Fibroblast of upper back skin (primary cell): ENCODE results near the gene RDM1.
A peak's percentile ranks its signal among the peaks of the same experiment; 100 is the strongest.
"Not testable (repeated sequence)": the region's sequence is repeated elsewhere in the genome, so short reads cannot be mapped to it uniquely, and the experiment has no call there.

Experiments used
- DNase-seq: peaks from one replicate; pipeline ENCODE4 v3.0.0-alpha.2; 2013

Gene RDM1

GRCh38 chr17:35897772-35898171 lies 32.8 kb downstream of the RDM1 start:
- DNase-seq: not testable (repeated sequence)

- no peak for DNase-seq
Observed at GRCh38 chr17:35895636-35896587, 34.7 kb downstream of the RDM1 start.

GRCh38 chr17:35894206-35894605 lies 36.4 kb downstream of the RDM1 start:
- no peak for DNase-seq

- no peak for DNase-seq
Observed at GRCh38 chr17:35893751-35894150, 36.8 kb downstream of the RDM1 start.

- peak; percentile 31 for DNase-seq
Observed at GRCh38 chr17:35892091-35893035, 38.2 kb downstream of the RDM1 start.

- no peak for DNase-seq
Observed at GRCh38 chr17:35891269-35891668, 39.3 kb downstream of the RDM1 start.

GRCh38 chr17:35890774-35891155 lies 39.8 kb downstream of the RDM1 start:
- DNase-seq: no peak

- DNase-seq: peak; percentile 74
Observed at GRCh38 chr17:35889818-35890773, 40.5 kb downstream of the RDM1 start.

- DNase-seq: no peak
Observed at GRCh38 chr17:35889241-35889640, 41.3 kb downstream of the RDM1 start.

GRCh38 chr17:35879773-35880654 lies 50.6 kb downstream of the RDM1 start, which contains the start of gene CCL5:
Gene CCL5, minus strand, starts transcription at chr17:35880360.
- DNase-seq: no peak

GRCh38 chr17:35878361-35878760 lies 52.2 kb downstream of the RDM1 start:
- no peak for DNase-seq

GRCh38 chr17:35877345-35878029 lies 53.1 kb downstream of the RDM1 start:
- no peak for DNase-seq

GRCh38 chr17:35876534-35876933 lies 54.0 kb downstream of the RDM1 start:
- DNase-seq: no peak

- DNase-seq: no peak
Observed at GRCh38 chr17:35875800-35876139, 54.8 kb downstream of the RDM1 start.

- DNase-seq: no peak
Observed at GRCh38 chr17:35875072-35875799, 55.3 kb downstream of the RDM1 start.

- DNase-seq: no peak
Observed at GRCh38 chr17:35872196-35872980, 58.2 kb downstream of the RDM1 start.

- no peak for DNase-seq
Observed at GRCh38 chr17:35870906-35871819, 59.4 kb downstream of the RDM1 start.

GRCh38 chr17:35868737-35869136 lies 61.8 kb downstream of the RDM1 start, which contains the start of gene HEATR9:
Gene HEATR9, minus strand, starts transcription at chr17:35868891. Its CDS starts 149 bp downstream, at chr17:35868742.
- DNase-seq: no peak
